Spleen (tissue), 11 donors: ENCODE data around the gene CTRL. TPM values are rescaled to one million over a fixed set of nuclear protein-coding genes. Genes with fewer than 3 reads are reported as not detected.
"Not testable (repeated sequence)": the region's sequence is repeated elsewhere in the genome, so short reads cannot be mapped to it uniquely, and the experiment has no call there.

Experiments used
- DNase-seq: peaks from one replicate; pipeline ENCODE4 v3.0.0-alpha.2; 2020
- H3K27ac ChIP-seq, 8 donors: fragments of 200-600 bp; sonication (generic) in 7 of 8; 1 replicate in 4 of 8; 2 replicates in 4 of 8; pipeline versions ENCODE4 v1.5.0 to v1.8.0; 2016 to 2021; ENCODE audit warnings: inconsistent platforms in 4 of 8, mild to moderate bottlenecking in 4 of 8, moderate library complexity in 1 of 8
- H3K27me3 ChIP-seq, 7 donors: fragments of 200-600 bp; sonication (generic) in 6 of 7; replicated peaks in 1 of 7; 1 replicate in 4 of 7; 2 replicates in 3 of 7; pipeline versions ENCODE4 v1.5.0 to v1.8.0; 2016 to 2021; ENCODE audit warnings: inconsistent platforms in 3 of 7, mild to moderate bottlenecking in 1 of 7
- H3K36me3 ChIP-seq, 6 donors: fragments of 200-600 bp; sonication (generic) in 5 of 6; 1 replicate in 4 of 6; 2 replicates in 2 of 6; pipeline versions ENCODE4 v1.5.0 to v1.8.0; 2016 to 2021; ENCODE audit warnings: inconsistent platforms in 2 of 6
- H3K4me1 ChIP-seq, 6 donors: fragments of 200-600 bp; sonication (generic) in 5 of 6; 1 replicate in 3 of 6; 2 replicates in 3 of 6; pipeline versions ENCODE4 v1.5.0 to v1.8.0; 2016 to 2021; ENCODE audit warnings: inconsistent platforms in 3 of 6
- H3K4me3 ChIP-seq, 8 donors: fragments of 200-600 bp; sonication (generic) in 7 of 8; 1 replicate in 4 of 8; 2 replicates in 4 of 8; pipeline versions ENCODE4 v1.5.0 to v1.8.0; 2016 to 2021; ENCODE audit warnings: inconsistent platforms in 4 of 8, mild to moderate bottlenecking in 4 of 8, moderate library complexity in 2 of 8
- H3K9me3 ChIP-seq, 8 donors: fragments of 200-600 bp; sonication (generic) in 7 of 8; 1 replicate in 4 of 8; 2 replicates in 4 of 8; pipeline versions ENCODE4 v1.5.0 to v1.8.0; 2016 to 2021; ENCODE audit warnings: inconsistent platforms in 4 of 8
- CTCF ChIP-seq, 11 experiments: fragments of 200-600 bp in 7 of 11; fragments of 450-650 bp in 4 of 11; sonication (generic) in 4 of 11; IDR thresholded peaks in 8 of 11; conservative IDR thresholded peaks in 3 of 11; 1 replicate in 7 of 11; 2 replicates in 4 of 11; pipeline versions ENCODE4 v1.4.0 to v1.8.0; 2016 to 2021; ENCODE audit warnings: antibody characterized with exemption in 11 of 11, inconsistent platforms in 4 of 11, mild to moderate bottlenecking in 1 of 11
- POLR2A ChIP-seq, 3 donors: fragments of 450-650 bp; IDR thresholded peaks; one replicate each; pipeline ENCODE4 v1.5.1; 2017; ENCODE audit warnings: antibody characterized with exemption in 3 of 3, mild to moderate bottlenecking in 1 of 3
- POLR2AphosphoS5 ChIP-seq, 3 donors: sonication (generic); formaldehyde crosslinking; IDR thresholded peaks; one replicate each; pipeline ENCODE4 v1.5.1; 2017; ENCODE audit warnings: antibody characterized with exemption in 3 of 3
- WGBS, 5 donors: extraction: QIAGEN DNeasy Blood & Tissue Kit in 3 of 5; methylation state at CpG; one replicate each; pipeline versions ENCODE4 v1.1.5 to v1.1.7; 2013 to 2018; 5-methylcytosine and 5-hydroxymethylcytosine counted together
- intact Hi-C: fragments of 100-400 bp; cut with DNase I; formaldehyde crosslinking; loops from one replicate; pipeline ENCODE4 v1.15.0; 2023; ENCODE audit warnings: low total_unique reads
- polyA plus RNA-seq, 3 donors: library from polyadenylated mRNA; stranded (reverse); fragments of 200-250 nt; gene quantifications; one replicate each; pipeline ENCODE4 v1.2.1, GENCODE V29; 2013
- total RNA-seq, 7 donors: library from RNA; depleted of rRNA in 3 of 7; stranded (reverse); fragments of >200 nt in 3 of 7; fragmentation: NEBNext Ultra II Directional in 4 of 7; extraction: Animal tissue kit (Norgen Biotek cat#: 25700) in 4 of 7; gene quantifications; one replicate each; pipeline versions ENCODE4 v1.1.0 to v1.2.1, GENCODE V29; 2016 to 2021
- donor health status: healthy with polysubstance abuse.
- donor health status: DM: no; HTN: no; CAD: no; lungs with moderate emphysema.
- donor health status: DM: no; HTN: no; CAD: no.
- donor health status: Bipolar disorder and iron deficiency.
- donor health status: healthy.
- donor health status: DM: no; HTN: no; CAD: no.
- donor health status: DM: yes; HTN: yes; CAD: no.

CTRL gene
- total and polyA plus RNA-seq, 10 donors = 2.0 to 10.3 (median 4.7) TPM

- Histone ChIP-seq H3K36me3 (peaks cover 0 to 98% (median 11%) of the 10 kb centered on the region in 6 donors), H3K9me3 (no peaks in the 10 kb centered on the region), H3K27ac (no peak overlapping the region), H3K27me3 (no peaks in the 10 kb centered on the region), H3K4me3 (no peak overlapping the region), H3K4me1 (peaks cover 0 to 27% (median 8%) of the 10 kb centered on the region in 6 donors)
- 79 to 91% (median 81%) methylated on average over 5 to 6 of the region's 6 CpGs for WGBS, 5 donors
- DNase-seq = no peak
- intact Hi-C loops = no loop called here
- TF ChIP-seq POLR2A (IDR thresholded peaks at IDR 0.05) = no peak
- TF ChIP-seq POLR2AphosphoS5 (IDR thresholded peaks at IDR 0.05) = no peak
- TF ChIP-seq CTCF (IDR thresholded peaks at IDR 0.05 in 8 of 11, conservative IDR thresholded peaks at IDR 0.05 in 3 of 11) = no peak
Observed at GRCh38 chr16:67917140-67917851, 14.4 kb downstream of the CTRL start.

- WGBS, 5 donors = 81 to 90% (median 82%) methylated on average over 7 of the region's 7 CpGs
Observed at GRCh38 chr16:67915831-67916723, 15.6 kb downstream of the CTRL start.

GRCh38 chr16:67915496-67915769 is 16.2 kb downstream of the CTRL start:
- intact Hi-C loops, H3K9me3 ChIP-seq, H3K4me3 ChIP-seq, H3K27ac ChIP-seq, H3K27me3 ChIP-seq, DNase-seq: not testable (repeated sequence)
- Histone ChIP-seq H3K36me3 (peaks cover 0 to 100% (median 16%) of the 10 kb centered on the region in 6 donors), H3K4me1 (peaks cover 0 to 35% (median 8%) of the 10 kb centered on the region in 6 donors)
- WGBS, 5 donors = 76 to 92% (median 88%) methylated on average over 1 to 2 of the region's 2 CpGs

More at GRCh38 chr16:67915831-67916723, 15.6 kb downstream of the CTRL start:
- H3K9me3 ChIP-seq = no peaks in the 10 kb centered on the region
- peaks cover 0 to 29% (median 8%) of the 10 kb centered on the region in 6 donors for H3K4me1 ChIP-seq
- intact Hi-C loops = no loop called here
- DNase-seq = no peak
- no peak overlapping the region for H3K27ac ChIP-seq
- H3K36me3 ChIP-seq = peaks cover 0 to 98% (median 12%) of the 10 kb centered on the region in 6 donors
- no peak overlapping the region for H3K4me3 ChIP-seq
- TF ChIP-seq CTCF (IDR thresholded peaks at IDR 0.05 in 8 of 11, conservative IDR thresholded peaks at IDR 0.05 in 3 of 11) = no peak
- no peak for TF ChIP-seq POLR2A (IDR thresholded peaks at IDR 0.05)
- no peak for TF ChIP-seq POLR2AphosphoS5 (IDR thresholded peaks at IDR 0.05)
- no peaks in the 10 kb centered on the region for H3K27me3 ChIP-seq

- intact Hi-C loops = no loop called here
- H3K27ac ChIP-seq = no peak overlapping the region
- H3K4me3 ChIP-seq = no peak overlapping the region
- no peak for DNase-seq
- peaks cover 0 to 100% (median 20%) of the 10 kb centered on the region in 6 donors for H3K36me3 ChIP-seq
- 77 to 86% (median 85%) methylated on average over 7 of the region's 7 CpGs for WGBS, 5 donors
- H3K9me3 ChIP-seq = no peaks in the 10 kb centered on the region
- H3K4me1 ChIP-seq = peaks cover 0 to 40% (median 10%) of the 10 kb centered on the region in 6 donors
- no peaks in the 10 kb centered on the region for H3K27me3 ChIP-seq
- TF ChIP-seq POLR2A (IDR thresholded peaks at IDR 0.05) = no peak
- no peak for TF ChIP-seq POLR2AphosphoS5 (IDR thresholded peaks at IDR 0.05)
- no peak for TF ChIP-seq CTCF (IDR thresholded peaks at IDR 0.05 in 8 of 11, conservative IDR thresholded peaks at IDR 0.05 in 3 of 11)
Observed at GRCh38 chr16:67914758-67915495, 16.7 kb downstream of the CTRL start.
